ENCODE measurements around the gene PROM1.

- TF ChIP-seq, protein P1, sequence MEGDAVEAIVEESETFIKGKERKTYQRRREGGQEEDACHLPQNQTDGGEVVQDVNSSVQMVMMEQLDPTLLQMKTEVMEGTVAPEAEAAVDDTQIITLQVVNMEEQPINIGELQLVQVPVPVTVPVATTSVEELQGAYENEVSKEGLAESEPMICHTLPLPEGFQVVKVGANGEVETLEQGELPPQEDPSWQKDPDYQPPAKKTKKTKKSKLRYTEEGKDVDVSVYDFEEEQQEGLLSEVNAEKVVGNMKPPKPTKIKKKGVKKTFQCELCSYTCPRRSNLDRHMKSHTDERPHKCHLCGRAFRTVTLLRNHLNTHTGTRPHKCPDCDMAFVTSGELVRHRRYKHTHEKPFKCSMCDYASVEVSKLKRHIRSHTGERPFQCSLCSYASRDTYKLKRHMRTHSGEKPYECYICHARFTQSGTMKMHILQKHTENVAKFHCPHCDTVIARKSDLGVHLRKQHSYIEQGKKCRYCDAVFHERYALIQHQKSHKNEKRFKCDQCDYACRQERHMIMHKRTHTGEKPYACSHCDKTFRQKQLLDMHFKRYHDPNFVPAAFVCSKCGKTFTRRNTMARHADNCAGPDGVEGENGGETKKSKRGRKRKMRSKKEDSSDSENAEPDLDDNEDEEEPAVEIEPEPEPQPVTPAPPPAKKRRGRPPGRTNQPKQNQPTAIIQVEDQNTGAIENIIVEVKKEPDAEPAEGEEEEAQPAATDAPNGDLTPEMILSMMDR (IDR thresholded peaks at IDR 0.05), result no peak
- TF ChIP-seq POLR2A (IDR thresholded peaks at IDR 0.05), result no peak
These were observed 153.5 kb downstream of the PROM1 start for GRCh38 chr4:15930314-15930713.

Measured in body of pancreas (tissue), 4 donors.